ENCODE data around the gene PPP1R15B. TPM values are rescaled to one million over a fixed set of nuclear protein-coding genes. Genes with fewer than 3 reads are reported as not detected.
A peak's percentile ranks its signal among the peaks of the same experiment; 100 is the strongest.

Gene PPP1R15B
- total and polyA plus RNA-seq, 10 of the 15 experiments (the other 5 are each of a cell fraction or from before 2014, with no cell fraction given) = 13.9 to 38.1 (median 26.5) TPM

GRCh38 chr1:204418174-204419063, 6.8 kb upstream of the PPP1R15B start:
- peaks cover 0 to 5% of the 10 kb centered on the region in 2 experiments; a peak in 2 of 4 replicates for H3K36me3 ChIP-seq (ENCODE audit: control insufficient read depth in 2 of 2, insufficient read depth in 2 of 2, low read length in 1 of 2)
- H3K4me3 ChIP-seq = 0 out of 2 replicates have a peak overlapping the region, but pooled peaks have one; percentile 5
- WGBS (ENCODE audit: insufficient coverage, insufficient replicate concordance, low lambda C conversion rate, missing lambda C conversion rate) = 73% methylated on average over 10 of the region's 10 CpGs
- RAD21 ChIA-PET (ENCODE audit: unreplicated experiment) = interaction anchor here (1.0 to 1.3 kb wide), 4 partner anchors 9 to 76 kb away, joined by 3 to 5 read pairs (median 3); partner anchors contain the start of gene PIK3C2B
- H3K27me3 ChIP-seq (replicated peaks in 1 of 2; ENCODE audit: control insufficient read depth in 2 of 2, insufficient read depth in 2 of 2, low read length in 1 of 2) = no peaks in the 10 kb centered on the region
- TF ChIP-seq POLR2AphosphoS5 (IDR thresholded peaks at IDR 0.05; ENCODE audit: low read length) (no peak), NBN (IDR thresholded peaks at IDR 0.05) (0 out of 2 replicates have a peak, but pooled peaks have one; percentile 19), TARDBP (IDR thresholded peaks at IDR 0.05; ENCODE audit: borderline replicate concordance) (no peak), MLLT1 (IDR thresholded peaks at IDR 0.05) (peak; percentile 58; the same call in 1 of the 2 replicates), ZNF384 (IDR thresholded peaks at IDR 0.05; ENCODE audit: borderline replicate concordance, low read depth, low read length) (0 out of 2 replicates have a peak, but pooled peaks have one; percentile 40), RUNX3 (IDR thresholded peaks at IDR 0.05; ENCODE audit: low read length) (0 out of 2 replicates have a peak, but pooled peaks have one; percentile 10), SRF (IDR thresholded peaks at IDR 0.05; ENCODE audit: low read depth in 2 of 2, low read length in 2 of 2) (0 out of 4 replicates have a peak, but pooled peaks of 1 of the 2 experiments have one; percentile 46), SIN3A (IDR thresholded peaks at IDR 0.05; ENCODE audit: low read depth, low read length) (no peak), SPI1 (IDR thresholded peaks at IDR 0.05; ENCODE audit: borderline replicate concordance, insufficient read depth, low read depth, low read length) (peak; percentile 84)
- in situ Hi-C loops (cut with MboI) = no loop called here
- peaks cover 7% of the 10 kb centered on the region; the same call in 1 of the 2 replicates for H3K4me1 ChIP-seq (ENCODE audit: control insufficient read depth, insufficient read depth, low read length)
- no peak overlapping the region; the same call in 1 of the 2 replicates for H2AFZ ChIP-seq (ENCODE audit: control insufficient read depth, low read depth, low read length)
- DNase-seq (ENCODE audit: low read depth, low spot score) (no peak), FAIRE-seq (no peak), ATAC-seq (peak; percentile 81)
- H3K9me3 ChIP-seq (replicated peaks; ENCODE audit: control insufficient read depth, insufficient read depth, low read length) = no peaks in the 10 kb centered on the region
- no peak overlapping the region for H3K9ac ChIP-seq (ENCODE audit: control insufficient read depth, insufficient read depth, low read length)
- 0 out of 2 replicates have a peak overlapping the region, but pooled peaks have one; percentile 5 for H3K4me2 ChIP-seq (ENCODE audit: control insufficient read depth, insufficient read depth)
- no peak overlapping the region for H3K27ac ChIP-seq (ENCODE audit: control insufficient read depth, insufficient read depth)
- H3K79me2 ChIP-seq (ENCODE audit: control insufficient read depth, insufficient read depth, low read length) = no peaks in the 10 kb centered on the region
- POLR2A ChIA-PET = interaction anchor here (0.6 to 1.5 kb wide), 3 partner anchors 75 to 275 kb away, joined by 3 to 6 read pairs (median 4); no protein-coding TSS in a partner anchor
- SMC1A ChIA-PET (ENCODE audit: uncharacterized antibody, unreplicated experiment) = interaction anchor here (0.7 to 2.2 kb wide), 10 partner anchors 12 to 88 kb away, joined by 3 to 16 read pairs (median 4); no protein-coding TSS in a partner anchor
- intact Hi-C loops (cut with micrococcal nuclease; ENCODE audit: unreplicated experiment) = no loop called here
- CTCF ChIA-PET = interaction anchor here (0.8 to 51.8 kb wide), 5 partner anchors 13 to 255 kb away, joined by 3 to 2021 read pairs (median 9); partner anchors contain the start of gene PIK3C2B
- no peaks in the 10 kb centered on the region for H4K20me1 ChIP-seq (ENCODE audit: control insufficient read depth, insufficient read depth)
- BruUV-seq (replicated peaks) = no TSS peak

Data from GM12878 (cell line).